ENCODE results near the gene THADA.

Gene THADA

GRCh38 chr2:43341959-43342757, 253.7 kb downstream of the THADA start:
- no peak for DNase-seq

- DNase-seq = no peak
Measured at GRCh38 chr2:43340945-43341356, 254.9 kb downstream of the THADA start.

- no peak for DNase-seq
Measured at GRCh38 chr2:43340066-43340465, 255.8 kb downstream of the THADA start.

- no peak for DNase-seq
Measured at GRCh38 chr2:43333656-43334144, 262.1 kb downstream of the THADA start.

GRCh38 chr2:43333101-43333655, 262.7 kb downstream of the THADA start:
- no peak for DNase-seq

- DNase-seq = no peak
Measured at GRCh38 chr2:43332653-43333052, 263.2 kb downstream of the THADA start.

GRCh38 chr2:43331422-43331821, 264.4 kb downstream of the THADA start:
- DNase-seq = no peak

- DNase-seq = no peak
Measured at GRCh38 chr2:43329637-43330036, 266.2 kb downstream of the THADA start.

- no peak for DNase-seq
Measured at GRCh38 chr2:43328832-43329231, 267.0 kb downstream of the THADA start.

- DNase-seq = no peak
Measured at GRCh38 chr2:43328133-43328532, 267.7 kb downstream of the THADA start.

GRCh38 chr2:43327119-43327518, 268.7 kb downstream of the THADA start:
- peak; percentile 71 for DNase-seq

- DNase-seq = no peak
Measured at GRCh38 chr2:43326101-43326825, 269.6 kb downstream of the THADA start.

GRCh38 chr2:43325107-43325811, 270.6 kb downstream of the THADA start:
- DNase-seq = no peak

- DNase-seq = no peak
Measured at GRCh38 chr2:43324259-43325106, 271.4 kb downstream of the THADA start.

GRCh38 chr2:43323857-43324256, 272.0 kb downstream of the THADA start:
- no peak for DNase-seq

GRCh38 chr2:43321446-43321845, 274.4 kb downstream of the THADA start:
- DNase-seq = no peak

- DNase-seq = no peak
Measured at GRCh38 chr2:43319541-43319940, 276.3 kb downstream of the THADA start.

GRCh38 chr2:43318791-43319190, 277.0 kb downstream of the THADA start:
- DNase-seq = no peak

- no peak for DNase-seq
Measured at GRCh38 chr2:43317680-43318079, 278.2 kb downstream of the THADA start.

GRCh38 chr2:43317194-43317593, 278.6 kb downstream of the THADA start:
- DNase-seq = no peak

- no peak for DNase-seq
Measured at GRCh38 chr2:43315482-43315881, 280.4 kb downstream of the THADA start.

- DNase-seq = no peak
Measured at GRCh38 chr2:43314299-43314927, 281.4 kb downstream of the THADA start.
